ENCODE measurements around the gene TCP11L1.

- TF ChIP-seq CTCF (IDR thresholded peaks at IDR 0.05; ENCODE audit: control extremely low read depth in 1 of 3, insufficient read depth in 1 of 3, low read depth in 1 of 3, low read length in 3 of 3) (no peak), RAD21 (IDR thresholded peaks at IDR 0.05 in 1 of 2, conservative IDR thresholded peaks at IDR 0.05 in 1 of 2; ENCODE audit: low read depth in 2 of 2, low read length in 2 of 2) (no peak), BCL11A (IDR thresholded peaks at IDR 0.05; ENCODE audit: low read depth in 2 of 2, low read length in 2 of 2) (no peak), POLR2AphosphoS5 (IDR thresholded peaks at IDR 0.05; ENCODE audit: low read depth, low read length) (no peak)
Observed at GRCh38 chr11:32990481-32990880, 48.9 kb upstream of the TCP11L1 start.
